ENCODE results near the gene DND1.

DNA sequence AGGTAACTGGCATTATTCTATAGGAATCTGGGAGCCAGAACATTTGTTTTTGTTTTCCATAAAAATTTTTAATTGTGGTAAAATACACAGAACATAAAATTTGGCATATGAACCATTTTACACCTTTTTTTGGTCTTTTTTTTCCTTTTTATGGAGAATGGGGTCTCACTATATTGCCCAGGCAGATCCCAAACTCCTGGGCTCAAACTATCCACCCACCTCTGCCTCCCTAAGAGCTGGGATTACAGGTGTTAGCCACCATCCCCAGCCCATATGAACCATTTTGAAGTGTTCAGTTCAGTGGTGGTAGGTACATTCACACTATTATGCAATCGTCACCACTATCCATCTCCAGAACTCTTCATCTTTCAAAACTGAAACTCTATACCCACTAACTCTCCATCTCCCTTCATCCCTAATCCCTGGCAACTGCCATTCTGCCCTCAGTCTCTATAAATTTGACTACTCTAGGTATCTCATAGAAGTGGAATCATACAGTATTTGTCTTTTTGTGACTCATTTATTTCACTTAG, 40.3 kb upstream of the DND1 start:
- TF ChIP-seq POLR2A (IDR thresholded peaks at IDR 0.05; ENCODE audit: extremely low read depth, insufficient read length): no peak
- TF ChIP-seq, protein P1, sequence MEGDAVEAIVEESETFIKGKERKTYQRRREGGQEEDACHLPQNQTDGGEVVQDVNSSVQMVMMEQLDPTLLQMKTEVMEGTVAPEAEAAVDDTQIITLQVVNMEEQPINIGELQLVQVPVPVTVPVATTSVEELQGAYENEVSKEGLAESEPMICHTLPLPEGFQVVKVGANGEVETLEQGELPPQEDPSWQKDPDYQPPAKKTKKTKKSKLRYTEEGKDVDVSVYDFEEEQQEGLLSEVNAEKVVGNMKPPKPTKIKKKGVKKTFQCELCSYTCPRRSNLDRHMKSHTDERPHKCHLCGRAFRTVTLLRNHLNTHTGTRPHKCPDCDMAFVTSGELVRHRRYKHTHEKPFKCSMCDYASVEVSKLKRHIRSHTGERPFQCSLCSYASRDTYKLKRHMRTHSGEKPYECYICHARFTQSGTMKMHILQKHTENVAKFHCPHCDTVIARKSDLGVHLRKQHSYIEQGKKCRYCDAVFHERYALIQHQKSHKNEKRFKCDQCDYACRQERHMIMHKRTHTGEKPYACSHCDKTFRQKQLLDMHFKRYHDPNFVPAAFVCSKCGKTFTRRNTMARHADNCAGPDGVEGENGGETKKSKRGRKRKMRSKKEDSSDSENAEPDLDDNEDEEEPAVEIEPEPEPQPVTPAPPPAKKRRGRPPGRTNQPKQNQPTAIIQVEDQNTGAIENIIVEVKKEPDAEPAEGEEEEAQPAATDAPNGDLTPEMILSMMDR (IDR thresholded peaks at IDR 0.05; ENCODE audit: low read depth, low read length): no peak
